ENCODE measurements around the gene ELN. TPM values are rescaled to one million over a fixed set of nuclear protein-coding genes. Genes with fewer than 3 reads are reported as not detected.
"Not testable (repeated sequence)": the region's sequence is repeated elsewhere in the genome, so short reads cannot be mapped to it uniquely, and the experiment has no call there.

The ELN gene
- total RNA-seq, 2 experiments from 2014 or later, result not detected

DNA sequence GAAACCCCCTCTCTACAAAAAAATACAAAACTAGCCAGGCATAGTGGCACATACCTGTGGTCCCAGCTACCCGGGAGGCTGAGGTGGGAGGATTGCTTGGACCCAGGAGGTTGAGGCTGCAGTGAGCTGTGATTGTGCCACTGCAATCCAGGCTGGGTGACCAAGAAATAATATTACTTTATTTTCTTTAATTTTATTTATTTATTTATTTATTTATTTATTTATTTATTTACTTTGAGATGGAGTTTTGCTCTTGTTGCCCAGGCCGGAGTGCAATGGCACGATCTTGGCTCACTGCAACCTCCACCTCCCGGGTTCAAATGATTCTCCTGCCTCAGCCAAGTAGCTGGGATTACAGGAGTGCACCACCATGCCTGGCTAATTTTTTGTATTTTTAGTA, 16.6 kb upstream of the ELN start:
- not testable (repeated sequence) for H3K4me1 Mint-ChIP-seq, H3K9me3 Mint-ChIP-seq, H3K36me3 Mint-ChIP-seq, H3K4me3 Mint-ChIP-seq, H3K27ac Mint-ChIP-seq, H3K27me3 Mint-ChIP-seq, DNase-seq

DNA sequence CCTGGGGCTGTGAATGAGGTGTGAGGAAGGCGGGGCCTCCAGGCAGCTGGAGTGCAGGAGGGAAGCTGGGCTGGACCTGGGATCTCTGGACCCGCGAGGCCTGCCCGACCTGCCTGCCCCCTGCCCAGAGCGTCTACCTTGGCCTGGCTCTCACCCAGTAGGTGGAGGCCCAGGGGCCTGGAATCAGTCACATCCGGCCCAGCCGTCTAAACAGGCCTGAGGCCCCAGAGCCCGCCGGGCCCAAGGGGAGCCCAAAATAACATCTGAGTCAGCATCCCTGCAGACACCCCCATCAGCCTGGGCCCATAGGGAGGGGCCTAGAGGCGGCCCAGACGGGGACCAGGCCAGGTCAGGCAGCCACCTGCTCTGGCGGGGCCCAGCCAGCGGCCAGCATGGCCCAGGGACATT, 15.1 kb upstream of the ELN start:
- DNase-seq, result no peak
- H3K36me3 Mint-ChIP-seq, result no peaks in the 10 kb centered on the region
- no peak overlapping the region for H3K27ac Mint-ChIP-seq
- peaks cover 6% of the 10 kb centered on the region for H3K27me3 Mint-ChIP-seq
- no peaks in the 10 kb centered on the region for H3K4me1 Mint-ChIP-seq
- no peak overlapping the region for H3K4me3 Mint-ChIP-seq
- no peaks in the 10 kb centered on the region for H3K9me3 Mint-ChIP-seq

GRCh38 chr7:74013539-74014272, 14.3 kb upstream of the ELN start:
- DNase-seq, result no peak

GRCh38 chr7:74014931-74015330, 13.0 kb upstream of the ELN start:
- Mint-ChIP-seq H3K4me3 (no peak overlapping the region), H3K9me3 (no peaks in the 10 kb centered on the region), H3K27ac (no peak overlapping the region), H3K4me1 (no peaks in the 10 kb centered on the region), H3K36me3 (no peaks in the 10 kb centered on the region), H3K27me3 (peaks cover 6% of the 10 kb centered on the region)
- DNase-seq, result no peak

More at GRCh38 chr7:74013539-74014272, 14.3 kb upstream of the ELN start:
- no peaks in the 10 kb centered on the region for H3K4me1 Mint-ChIP-seq
- peaks cover 6% of the 10 kb centered on the region for H3K27me3 Mint-ChIP-seq
- no peak overlapping the region for H3K27ac Mint-ChIP-seq
- no peak overlapping the region for H3K4me3 Mint-ChIP-seq
- H3K9me3 Mint-ChIP-seq, result no peaks in the 10 kb centered on the region
- no peaks in the 10 kb centered on the region for H3K36me3 Mint-ChIP-seq

- no peak for DNase-seq
- Mint-ChIP-seq H3K9me3 (no peaks in the 10 kb centered on the region), H3K27me3 (peaks cover 6% of the 10 kb centered on the region), H3K4me1 (no peaks in the 10 kb centered on the region), H3K27ac (no peak overlapping the region), H3K4me3 (no peak overlapping the region), H3K36me3 (no peaks in the 10 kb centered on the region)
Measured at GRCh38 chr7:74015670-74016069, 12.3 kb upstream of the ELN start.

- Mint-ChIP-seq H3K4me1 (no peaks in the 10 kb centered on the region), H3K27ac (no peak overlapping the region), H3K4me3 (no peak overlapping the region), H3K9me3 (no peaks in the 10 kb centered on the region), H3K36me3 (no peaks in the 10 kb centered on the region), H3K27me3 (peaks cover 6% of the 10 kb centered on the region)
- DNase-seq, result no peak
Measured at GRCh38 chr7:74017125-74017524, 10.8 kb upstream of the ELN start.

- Mint-ChIP-seq H3K4me1 (no peaks in the 10 kb centered on the region), H3K9me3 (no peaks in the 10 kb centered on the region), H3K27ac (no peak overlapping the region), H3K4me3 (no peak overlapping the region), H3K27me3 (peaks cover 11% of the 10 kb centered on the region), H3K36me3 (no peaks in the 10 kb centered on the region)
- no peak for DNase-seq
Measured at GRCh38 chr7:74018246-74018895, 9.6 kb upstream of the ELN start.

DNA sequence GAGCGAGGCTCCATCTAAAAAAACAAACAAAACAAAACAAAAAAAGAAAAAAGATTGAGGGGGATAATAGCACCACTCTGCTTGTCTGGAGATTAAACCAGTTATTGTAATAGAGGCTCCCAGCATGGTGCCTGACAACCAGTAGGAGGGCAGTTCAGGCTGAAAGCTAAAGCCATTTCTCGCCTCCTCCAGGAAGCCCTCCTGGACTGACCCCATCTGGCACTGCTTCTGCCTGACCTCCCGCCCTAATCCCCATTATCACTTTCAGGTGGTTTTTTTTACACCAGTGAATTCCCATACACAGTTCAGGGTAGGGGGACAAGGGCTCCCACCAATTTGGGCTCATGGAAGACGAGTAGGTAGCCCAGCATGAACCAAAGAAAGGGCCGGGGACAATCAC, 8.8 kb upstream of the ELN start:
- DNase-seq, result no peak
- Mint-ChIP-seq H3K27me3 (peaks cover 19% of the 10 kb centered on the region), H3K4me1 (no peaks in the 10 kb centered on the region), H3K27ac (no peak overlapping the region), H3K36me3 (no peaks in the 10 kb centered on the region), H3K4me3 (no peak overlapping the region), H3K9me3 (no peaks in the 10 kb centered on the region)

DNA sequence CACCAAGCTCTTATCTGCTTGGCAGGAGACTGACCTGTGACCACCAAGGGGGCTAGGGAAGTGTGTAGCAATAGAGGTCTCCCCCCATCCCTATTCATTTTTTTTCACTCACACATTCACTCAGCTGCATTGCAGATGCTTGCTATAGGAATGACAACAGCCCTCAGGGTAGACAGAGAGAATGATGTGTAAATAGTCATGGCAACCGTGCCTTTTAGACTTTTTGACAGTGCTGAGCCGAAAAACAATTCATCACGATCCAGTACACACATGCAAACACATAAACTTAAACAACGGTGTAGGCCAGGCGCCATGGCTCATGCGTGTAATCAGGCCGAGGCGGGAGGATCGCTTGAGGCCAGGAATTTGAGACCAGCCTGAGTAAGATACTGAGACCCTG, 7.6 kb upstream of the ELN start:
- no peak for DNase-seq
- Mint-ChIP-seq H3K4me3 (no peak overlapping the region), H3K27ac (no peak overlapping the region), H3K36me3 (no peaks in the 10 kb centered on the region), H3K9me3 (no peaks in the 10 kb centered on the region), H3K4me1 (no peaks in the 10 kb centered on the region), H3K27me3 (peaks cover 29% of the 10 kb centered on the region)

- Mint-ChIP-seq H3K36me3 (no peaks in the 10 kb centered on the region), H3K9me3 (no peaks in the 10 kb centered on the region), H3K4me3 (no peak overlapping the region), H3K4me1 (peaks cover 3% of the 10 kb centered on the region), H3K27ac (no peak overlapping the region), H3K27me3 (peaks cover 36% of the 10 kb centered on the region)
- DNase-seq, result no peak
Measured at GRCh38 chr7:74021546-74022320, 6.2 kb upstream of the ELN start.

DNA sequence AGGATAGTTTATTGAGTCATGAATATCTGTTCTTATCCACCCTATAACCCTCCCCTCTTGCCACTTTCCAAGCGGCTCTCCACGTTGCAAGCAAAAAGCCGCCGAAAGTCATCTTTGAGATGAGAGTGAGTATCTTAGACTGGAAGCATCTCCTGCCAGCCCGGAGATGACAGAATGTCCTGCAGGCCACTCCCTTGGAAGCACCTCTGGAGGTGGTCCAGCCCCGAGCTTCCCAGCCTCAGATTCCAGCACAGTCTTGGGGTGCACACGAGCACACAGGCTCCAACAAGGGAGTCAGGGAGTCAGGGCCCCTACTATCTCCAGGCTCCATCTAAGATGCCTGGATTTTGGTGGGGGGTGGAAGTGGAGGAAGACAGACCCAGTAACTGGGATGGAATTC, 5.5 kb upstream of the ELN start:
- H3K9me3 Mint-ChIP-seq, result no peaks in the 10 kb centered on the region
- peaks cover 43% of the 10 kb centered on the region for H3K27me3 Mint-ChIP-seq
- H3K36me3 Mint-ChIP-seq, result no peaks in the 10 kb centered on the region
- no peak overlapping the region for H3K4me3 Mint-ChIP-seq
- peaks cover 3% of the 10 kb centered on the region for H3K4me1 Mint-ChIP-seq
- no peak overlapping the region for H3K27ac Mint-ChIP-seq
- no peak for DNase-seq

DNA sequence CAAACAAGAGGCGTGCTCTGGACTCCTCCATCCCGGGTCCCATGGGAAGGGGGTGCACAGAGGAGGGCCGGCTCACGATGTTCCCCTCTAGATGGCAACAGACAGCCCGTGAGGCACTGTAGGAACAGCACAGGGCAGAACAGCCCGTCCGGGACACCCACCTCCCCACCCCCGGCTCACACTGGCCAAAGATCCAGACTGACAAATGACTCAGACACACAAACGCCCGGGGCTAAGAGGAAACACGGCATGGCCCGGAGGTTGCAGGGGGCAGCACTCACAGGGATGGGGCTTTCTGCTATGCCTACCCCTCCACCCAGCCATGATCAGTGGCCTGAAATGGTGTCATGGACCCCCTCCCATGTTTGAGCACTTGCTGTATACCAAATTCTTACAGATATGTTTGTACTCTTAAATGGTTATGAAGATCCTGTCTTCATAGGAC, 4.9 kb upstream of the ELN start:
- no peaks in the 10 kb centered on the region for H3K36me3 Mint-ChIP-seq
- H3K4me1 Mint-ChIP-seq, result peaks cover 3% of the 10 kb centered on the region
- no peaks in the 10 kb centered on the region for H3K9me3 Mint-ChIP-seq
- H3K4me3 Mint-ChIP-seq, result no peak overlapping the region
- no peak for DNase-seq
- no peak overlapping the region for H3K27ac Mint-ChIP-seq
- H3K27me3 Mint-ChIP-seq, result peaks cover 43% of the 10 kb centered on the region

DNA sequence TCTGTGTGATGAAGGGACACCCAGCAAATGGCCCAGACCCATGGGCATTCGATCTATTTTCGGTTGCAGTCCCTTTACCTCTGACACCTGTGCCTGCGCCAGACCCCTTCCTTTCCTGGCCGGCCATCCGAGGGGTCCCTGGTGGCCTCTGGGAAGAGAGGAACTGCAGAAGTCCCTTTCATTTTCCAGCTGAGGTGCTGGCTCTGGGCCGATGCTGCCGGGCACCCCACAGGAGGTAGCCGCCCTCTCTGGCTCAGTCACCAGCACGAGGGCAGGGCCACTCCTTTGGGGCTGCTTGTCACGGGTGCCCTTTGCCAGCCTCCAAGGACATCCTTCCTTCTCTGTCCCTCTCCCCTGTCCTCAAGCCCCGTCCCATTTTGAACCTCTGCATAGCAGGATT, 4.2 kb upstream of the ELN start:
- no peak for DNase-seq
- Mint-ChIP-seq H3K36me3 (no peaks in the 10 kb centered on the region), H3K4me1 (peaks cover 5% of the 10 kb centered on the region), H3K4me3 (no peak overlapping the region), H3K9me3 (no peaks in the 10 kb centered on the region), H3K27me3 (peaks cover 47% of the 10 kb centered on the region), H3K27ac (no peak overlapping the region)

DNA sequence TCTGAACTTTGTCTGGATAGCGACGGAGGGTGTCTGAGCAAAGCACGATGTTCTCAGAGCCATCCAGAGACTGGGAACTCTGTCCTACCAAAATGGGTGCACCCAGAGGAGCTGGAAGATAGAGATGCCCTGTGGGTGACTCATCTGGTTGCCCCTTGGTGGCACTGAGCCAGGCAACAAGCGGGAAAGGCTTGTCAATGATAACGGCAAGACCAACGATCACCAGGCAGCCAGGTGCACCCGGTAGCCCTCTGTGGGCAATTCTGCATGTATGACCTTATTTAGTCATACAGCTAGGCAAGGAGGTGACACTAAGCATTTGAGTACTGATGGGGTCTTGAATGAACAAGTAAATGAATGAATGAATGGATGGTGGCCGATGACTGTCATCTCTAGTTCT, 2.8 kb upstream of the ELN start:
- Mint-ChIP-seq H3K4me1 (peaks cover 8% of the 10 kb centered on the region), H3K4me3 (no peak overlapping the region), H3K36me3 (no peaks in the 10 kb centered on the region), H3K27ac (no peak overlapping the region), H3K9me3 (no peaks in the 10 kb centered on the region), H3K27me3 (peaks cover 58% of the 10 kb centered on the region)
- no peak for DNase-seq

GRCh38 chr7:74025730-74026129, 2.2 kb upstream of the ELN start:
- Mint-ChIP-seq H3K27me3 (peaks cover 59% of the 10 kb centered on the region), H3K36me3 (no peaks in the 10 kb centered on the region), H3K4me1 (peaks cover 8% of the 10 kb centered on the region), H3K4me3 (no peak overlapping the region), H3K27ac (no peak overlapping the region), H3K9me3 (no peaks in the 10 kb centered on the region)
- DNase-seq, result no peak
